ENCODE results near the gene SAMD10.
A peak's percentile ranks its signal among the peaks of the same experiment; 100 is the strongest.
"Not testable (repeated sequence)": the region's sequence is repeated elsewhere in the genome, so short reads cannot be mapped to it uniquely, and the experiment has no call there.

Gene SAMD10

GRCh38 chr20:63968136-63968927 is 11.1 kb downstream of the SAMD10 start:
- DNase-seq, result no peak

DNA sequence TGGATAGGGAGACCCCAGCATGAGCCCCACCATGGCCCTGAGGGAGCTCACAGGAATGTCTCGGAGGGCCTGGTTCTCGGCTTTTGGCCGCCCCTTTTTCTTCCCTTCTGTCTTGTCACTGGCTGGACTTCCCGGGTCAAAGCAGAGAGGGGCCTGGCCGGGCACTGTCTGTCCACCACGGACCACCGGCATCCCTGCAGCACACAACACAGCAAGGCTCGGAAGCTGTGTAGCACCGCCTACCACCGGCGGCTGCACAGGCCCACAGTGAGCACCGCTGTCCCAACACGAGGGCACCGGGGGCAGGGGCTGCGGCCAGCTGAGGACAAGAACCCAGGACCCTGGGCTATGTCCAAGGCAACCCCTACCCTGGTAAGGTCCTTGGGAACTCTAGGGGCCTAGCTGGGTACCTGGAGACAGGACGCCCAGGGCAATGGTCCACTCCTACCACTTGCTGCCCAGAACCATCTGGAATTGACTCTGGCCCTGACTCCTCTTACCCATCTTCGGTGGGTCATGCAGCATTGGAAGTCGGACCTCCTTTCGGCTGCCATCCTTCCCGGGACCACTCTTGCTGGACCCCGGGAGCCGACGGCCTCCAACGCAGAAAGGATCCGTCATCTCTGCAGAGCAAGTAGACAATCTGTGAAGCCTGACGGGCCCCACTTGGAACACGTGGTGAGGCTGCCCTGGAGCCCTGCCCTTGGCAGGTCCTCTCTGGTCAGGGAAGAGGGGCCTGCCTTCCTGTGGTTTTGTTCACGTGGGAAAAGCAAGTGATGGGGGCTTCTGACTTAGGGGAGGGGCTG is 11.9 kb downstream of the SAMD10 start:
- DNase-seq, result no peak

DNA sequence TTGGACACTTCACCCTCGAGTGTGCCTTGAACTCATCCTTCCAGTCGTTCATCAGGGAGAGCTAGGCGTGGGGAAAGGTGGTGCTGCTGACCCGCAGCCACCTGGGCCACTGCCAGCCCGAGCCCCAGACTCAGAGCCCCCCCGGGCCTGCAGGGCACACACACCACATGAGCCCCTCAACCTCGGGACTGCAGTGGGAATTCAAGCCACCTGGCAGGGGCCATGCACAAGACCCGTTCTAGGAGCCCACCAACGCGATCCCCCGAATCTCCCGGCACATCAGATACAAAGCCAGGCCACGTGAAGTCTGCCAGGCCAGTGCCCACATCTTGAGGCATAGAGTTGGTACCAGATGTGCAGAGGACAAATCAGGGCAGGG is 12.5 kb downstream of the SAMD10 start:
- no peak for DNase-seq

- no peak for DNase-seq
These were observed 13.1 kb downstream of the SAMD10 start for GRCh38 chr20:63966172-63966943.

- DNase-seq, result no peak
These were observed 15.0 kb downstream of the SAMD10 start for GRCh38 chr20:63964412-63964811.

GRCh38 chr20:63963784-63964301 is 15.6 kb downstream of the SAMD10 start:
- DNase-seq, result no peak

GRCh38 chr20:63963348-63963741 is 16.1 kb downstream of the SAMD10 start:
- DNase-seq, result no peak

GRCh38 chr20:63962426-63963347 is 16.8 kb downstream of the SAMD10 start:
- no peak for DNase-seq

- no peak for DNase-seq
These were observed 17.6 kb downstream of the SAMD10 start for GRCh38 chr20:63961664-63962425.

DNA sequence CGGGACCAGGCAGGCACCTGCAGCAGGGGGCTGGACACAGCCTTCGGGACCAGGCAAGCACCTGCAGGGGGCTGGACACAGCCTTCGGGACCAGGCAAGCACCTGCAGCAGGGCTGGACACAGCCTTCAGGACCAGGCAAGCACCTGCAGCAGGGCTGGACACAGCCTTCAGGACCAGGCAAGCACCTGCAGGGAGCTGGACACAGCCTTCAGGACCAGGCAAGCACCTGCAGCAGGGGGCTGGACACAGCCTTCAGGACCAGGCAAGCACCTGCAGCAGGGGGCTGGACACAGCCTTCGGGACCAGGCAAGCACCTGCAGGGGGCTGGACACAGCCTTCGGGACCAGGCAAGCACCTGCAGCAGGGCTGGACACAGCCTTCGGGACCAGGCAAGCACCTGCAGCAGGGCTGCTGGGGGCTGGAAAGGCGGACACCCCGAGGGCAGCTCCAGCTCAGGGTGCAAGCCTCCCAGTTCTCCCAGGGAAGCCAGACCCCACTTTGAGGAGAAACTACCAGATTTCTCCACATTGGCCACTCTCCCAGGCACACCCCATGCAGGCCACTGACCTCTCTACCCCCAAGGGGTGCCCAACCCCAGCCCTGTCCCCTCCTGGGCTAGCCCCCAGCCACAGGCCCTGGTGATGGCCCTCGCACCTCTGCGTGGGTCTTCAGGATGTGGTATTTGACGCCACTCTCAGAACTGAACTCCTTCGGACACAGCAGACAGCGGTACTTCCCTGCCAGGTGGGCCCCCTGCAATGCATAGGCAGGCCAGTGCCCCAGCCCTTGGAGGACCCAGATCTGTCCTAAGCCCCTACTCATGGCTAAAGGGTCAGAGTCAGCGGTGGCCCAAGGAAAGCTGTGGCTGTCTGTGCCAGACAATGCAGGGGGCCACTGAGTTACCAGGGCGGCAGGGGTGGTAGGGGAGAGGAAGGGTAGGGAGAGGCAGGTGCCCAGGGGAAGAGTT is 18.5 kb downstream of the SAMD10 start:
- DNase-seq, result not testable (repeated sequence)

DNA sequence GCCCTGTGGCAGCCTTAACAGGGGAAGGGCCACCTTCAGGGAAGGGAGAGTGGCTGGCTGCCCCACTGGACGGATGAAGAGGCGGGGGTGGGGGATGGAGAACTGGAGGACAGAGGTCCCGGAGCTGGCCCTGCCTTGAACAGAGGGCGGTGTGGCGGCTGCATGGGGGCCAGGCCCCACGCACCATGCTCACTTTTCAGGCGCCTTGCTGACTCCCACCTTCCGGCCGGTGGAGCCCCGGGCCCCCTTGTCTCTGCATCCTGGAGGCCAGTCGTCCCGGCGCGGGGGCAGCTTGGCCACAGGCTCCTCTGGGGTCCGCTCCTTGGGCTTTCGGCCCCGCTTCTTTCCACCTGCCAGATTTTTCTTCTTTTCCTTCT is 19.8 kb downstream of the SAMD10 start:
- DNase-seq, result no peak

GRCh38 chr20:63958964-63959698 is 20.3 kb downstream of the SAMD10 start:
- no peak for DNase-seq

DNA sequence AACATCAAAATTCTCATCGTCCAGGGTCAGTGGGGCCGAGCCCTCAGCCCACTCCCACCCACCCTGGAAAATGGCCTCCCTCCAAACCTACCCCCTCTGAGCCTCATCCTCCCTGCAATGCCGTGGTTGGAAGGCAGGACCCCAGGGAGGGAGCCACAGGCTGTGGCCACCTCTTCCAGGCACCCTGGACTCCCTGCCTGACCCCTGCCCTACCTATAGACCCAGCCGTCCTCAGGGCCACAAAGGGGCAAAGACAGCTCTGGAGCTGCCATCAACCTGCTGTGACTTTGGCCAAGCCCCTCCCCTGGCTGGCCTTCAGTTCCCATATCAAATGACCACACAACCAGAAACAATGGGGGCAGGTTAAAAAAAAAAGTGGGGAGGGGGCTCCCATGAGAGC is 21.0 kb downstream of the SAMD10 start:
- no peak for DNase-seq

GRCh38 chr20:63957690-63958441 is 21.6 kb downstream of the SAMD10 start:
- no peak for DNase-seq

GRCh38 chr20:63957004-63957689 is 22.3 kb downstream of the SAMD10 start:
- DNase-seq, result peak; percentile 75

GRCh38 chr20:63956664-63957003 is 22.8 kb downstream of the SAMD10 start:
- no peak for DNase-seq

- DNase-seq, result peak; percentile 88
These were observed 23.4 kb downstream of the SAMD10 start, which contains the start of gene UCKL1 for GRCh38 chr20:63955827-63956663. UCKL1 (minus strand) TSS chr20:63956416; CDS start chr20:63956372, 44 bp downstream.

Data from CD4-positive, alpha-beta T cell treated with Interleukin-4 for 4 hours (primary cell).